HEK293T (cell line): ENCODE measurements around the gene KCNQ5.

Source experiments
- CTBP1 ChIP-seq: fragments of 450-650 bp; IDR thresholded peaks from 2 replicates; pipeline ENCODE4 v1.6.1; 2016; ENCODE audit warnings: borderline replicate concordance
- FOXA1 ChIP-seq: fragments of 450-650 bp; IDR thresholded peaks from 2 replicates; pipeline ENCODE4 v1.6.1; 2016; ENCODE audit warnings: mild to moderate bottlenecking

DNA sequence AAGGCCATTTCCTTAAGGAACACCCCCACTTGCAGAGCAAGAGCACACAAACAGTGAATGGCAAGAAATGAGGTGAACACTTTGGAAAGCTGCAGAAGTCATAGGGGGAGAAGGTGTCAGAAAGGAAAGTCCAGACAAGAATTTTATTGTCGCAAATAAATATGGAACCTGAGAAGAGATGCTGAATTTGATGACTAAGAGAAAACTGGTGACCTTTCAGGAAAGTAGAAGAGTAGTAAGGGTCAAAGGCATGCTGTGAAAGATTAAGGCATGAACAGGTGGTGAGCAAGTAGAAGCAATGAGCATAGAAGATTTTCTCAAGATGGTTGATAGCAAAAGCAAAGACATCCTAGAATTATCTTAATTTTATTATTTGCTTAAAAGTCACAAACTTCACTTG, 194.2 kb downstream of the KCNQ5 start:
- TF ChIP-seq FOXA1 (no peak), CTBP1 (no peak)
